ENCODE measurements around the gene UTP18. TPM values are rescaled to one million over a fixed set of nuclear protein-coding genes. Genes with fewer than 3 reads are reported as not detected.

Gene UTP18
- total and polyA plus RNA-seq, 8 donors, result 3.6 to 38.9 (median 20.1) TPM

GRCh38 chr17:51244041-51244440 lies 16.3 kb upstream of the UTP18 start:
- TF ChIP-seq EP300 (IDR thresholded peaks at IDR 0.05), result no peak
- no peak for TF ChIP-seq POLR2AphosphoS5 (IDR thresholded peaks at IDR 0.05)
- TF ChIP-seq POLR2A (IDR thresholded peaks at IDR 0.05), result no peak
- no peak for TF ChIP-seq CTCF (IDR thresholded peaks at IDR 0.05)
- WGBS, 5 donors, result 50 to 75% (median 65%) methylated on average over 4 of the region's 4 CpGs
- H3K9me3 ChIP-seq, result no peaks in the 10 kb centered on the region

GRCh38 chr17:51245535-51245934 lies 14.8 kb upstream of the UTP18 start:
- TF ChIP-seq POLR2AphosphoS5 (IDR thresholded peaks at IDR 0.05) (no peak), CTCF (IDR thresholded peaks at IDR 0.05) (no peak), EP300 (IDR thresholded peaks at IDR 0.05) (no peak), POLR2A (IDR thresholded peaks at IDR 0.05) (no peak)
- WGBS, 5 donors, result 93 to 99% (median 97%) methylated on average over 1 of the region's 1 CpG
- no peak for DNase-seq
- Histone ChIP-seq H3K27ac (no peak overlapping the region), H3K27me3 (no peaks in the 10 kb centered on the region), H3K36me3 (peaks cover 0 to 3% (median 0%) of the 10 kb centered on the region in 4 donors), H3K4me3 (no peak overlapping the region), H3K4me1 (peaks cover 0 to 10% (median 0%) of the 10 kb centered on the region in 4 donors), H3K9me3 (no peaks in the 10 kb centered on the region)
- intact Hi-C loops (cut with DNase I; ENCODE audit: low total_unique reads), result no loop called here

More at GRCh38 chr17:51244041-51244440, 16.3 kb upstream of the UTP18 start:
- Histone ChIP-seq H3K4me3 (no peak overlapping the region), H3K27ac (no peak overlapping the region), H3K36me3 (peaks cover 0 to 3% (median 0%) of the 10 kb centered on the region in 4 donors), H3K4me1 (peaks cover 0 to 10% (median 0%) of the 10 kb centered on the region in 4 donors), H3K27me3 (no peaks in the 10 kb centered on the region)
- no peak for DNase-seq
- intact Hi-C loops (cut with DNase I; ENCODE audit: low total_unique reads), result no loop called here

- TF ChIP-seq POLR2A (IDR thresholded peaks at IDR 0.05) (no peak), CTCF (IDR thresholded peaks at IDR 0.05) (no peak), EP300 (IDR thresholded peaks at IDR 0.05) (no peak), POLR2AphosphoS5 (IDR thresholded peaks at IDR 0.05) (no peak)
- H3K36me3 ChIP-seq, result peaks cover 0 to 32% (median 29%) of the 10 kb centered on the region in 4 donors
- DNase-seq, result no peak
- no peaks in the 10 kb centered on the region for H3K9me3 ChIP-seq
- 96 to 100% (median 97%) methylated on average over 3 of the region's 3 CpGs for WGBS, 5 donors
- no peak overlapping the region for H3K4me3 ChIP-seq
- H3K27me3 ChIP-seq, result no peaks in the 10 kb centered on the region
- H3K4me1 ChIP-seq, result peaks cover 0 to 21% (median 11%) of the 10 kb centered on the region in 4 donors
- intact Hi-C loops (cut with DNase I; ENCODE audit: low total_unique reads), result no loop called here
- no peak overlapping the region for H3K27ac ChIP-seq
Observed at GRCh38 chr17:51250314-51250840, 10.0 kb upstream of the UTP18 start.

- DNase-seq, result no peak
- H3K4me3 ChIP-seq, result no peak overlapping the region
- no peaks in the 10 kb centered on the region for H3K27me3 ChIP-seq
- H3K4me1 ChIP-seq, result peaks cover 0 to 28% (median 16%) of the 10 kb centered on the region in 4 donors
- intact Hi-C loops (cut with DNase I; ENCODE audit: low total_unique reads), result no loop called here
- no peaks in the 10 kb centered on the region for H3K9me3 ChIP-seq
- peaks cover 0 to 36% (median 31%) of the 10 kb centered on the region in 4 donors for H3K36me3 ChIP-seq
- TF ChIP-seq EP300 (IDR thresholded peaks at IDR 0.05), result no peak
- no peak for TF ChIP-seq POLR2AphosphoS5 (IDR thresholded peaks at IDR 0.05)
- no peak for TF ChIP-seq POLR2A (IDR thresholded peaks at IDR 0.05)
- TF ChIP-seq CTCF (IDR thresholded peaks at IDR 0.05), result no peak
- H3K27ac ChIP-seq, result no peak overlapping the region
Observed at GRCh38 chr17:51251010-51251409, 9.3 kb upstream of the UTP18 start.

Data from stomach (tissue), 9 donors.